Esophagus muscularis mucosa (tissue), 4 donors: ENCODE results near the gene HELZ. TPM values are rescaled to one million over a fixed set of nuclear protein-coding genes. Genes with fewer than 3 reads are reported as not detected.

Source experiments
- DNase-seq: peaks from one replicate; pipeline ENCODE4 v3.0.0-alpha.2; 2017; ENCODE audit errors: extremely low spot score
- H3K27ac ChIP-seq, 4 donors: fragments of 200-600 bp; sonication (generic); replicated peaks in 1 of 4; 1 replicate in 3 of 4; 2 replicates in 1 of 4; pipeline ENCODE4 v1.5.1; 2016 to 2019; ENCODE audit warnings: mild to moderate bottlenecking in 1 of 4
- H3K27me3 ChIP-seq, 4 donors: fragments of 200-600 bp; sonication (generic); one replicate each; pipeline versions ENCODE4 v1.5.1 to v1.6.0; 2016 to 2019
- H3K36me3 ChIP-seq, 4 donors: fragments of 200-600 bp; sonication (generic); one replicate each; pipeline ENCODE4 v1.5.1; 2016 to 2019
- H3K4me1 ChIP-seq, 4 donors: fragments of 200-600 bp; sonication (generic); one replicate each; pipeline ENCODE4 v1.5.1; 2016 to 2019
- H3K4me3 ChIP-seq, 4 donors: fragments of 200-600 bp; sonication (generic); 1 replicate in 2 of 4; 2 replicates in 2 of 4; pipeline ENCODE4 v1.5.1; 2016 to 2019; ENCODE audit warnings: mild to moderate bottlenecking in 4 of 4, moderate library complexity in 1 of 4
- H3K9me3 ChIP-seq, 4 donors: fragments of 200-600 bp; sonication (generic); 1 replicate in 3 of 4; 2 replicates in 1 of 4; pipeline ENCODE4 v1.5.1; 2016 to 2019
- EP300 ChIP-seq: sonication (generic); formaldehyde crosslinking; IDR thresholded peaks from one replicate; pipeline ENCODE4 v1.6.1; 2017; ENCODE audit warnings: antibody characterized with exemption
- POLR2A ChIP-seq: fragments of 450-650 bp; IDR thresholded peaks from one replicate; pipeline ENCODE4 v1.6.1; 2017; ENCODE audit warnings: antibody characterized with exemption, moderate library complexity, mild to moderate bottlenecking, low read depth
- POLR2AphosphoS5 ChIP-seq, 2 donors: sonication (generic); formaldehyde crosslinking; IDR thresholded peaks; one replicate each; pipeline ENCODE4 v1.6.1; 2017; ENCODE audit warnings: antibody characterized with exemption in 2 of 2
- WGBS: methylation state at CpG from one replicate; pipeline ENCODE4 v1.1.5; 2018; 5-methylcytosine and 5-hydroxymethylcytosine counted together
- intact Hi-C: fragments of 100-400 bp; cut with DNase I; formaldehyde crosslinking; loops from one replicate; pipeline ENCODE4 v1.15.1; 2023
- total RNA-seq, 4 donors: library from RNA; depleted of rRNA; stranded (reverse); fragments of >200 nt; gene quantifications; one replicate each; pipeline versions ENCODE4 v1.1.0 to v1.2.1, GENCODE V29; 2016
- TF ChIP-seq, protein P1 (sequence below), 3 experiments: fragments of 200-600 bp in 2 of 3; fragments of 450-650 bp in 1 of 3; sonication (generic) in 2 of 3; IDR thresholded peaks; one replicate each; pipeline ENCODE4 v1.5.1; 2017 to 2019; ENCODE audit warnings: antibody characterized with exemption in 3 of 3, mild to moderate bottlenecking in 2 of 3, moderate library complexity in 1 of 3

HELZ gene
- total RNA-seq, 4 donors from 2014 or later = 35.0 to 62.3 (median 45.8) TPM

DNA sequence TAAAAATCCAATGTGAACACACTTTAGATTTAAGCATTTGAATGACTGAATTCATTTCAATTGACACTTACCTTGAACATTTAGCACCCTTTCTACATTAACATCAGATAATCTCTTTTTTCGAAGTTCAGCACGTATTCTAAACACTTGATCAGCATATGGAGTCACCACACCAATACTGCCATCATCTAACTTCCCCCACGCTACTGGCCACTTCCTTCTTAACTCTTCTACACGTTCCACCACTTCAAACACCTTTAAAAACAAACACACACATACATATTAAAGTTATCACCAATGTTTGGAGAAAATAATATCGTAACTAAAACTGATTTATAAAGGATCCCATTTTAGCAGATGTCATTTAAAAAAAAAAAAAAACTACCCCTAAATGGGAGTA is 107.1 kb downstream of the HELZ start:
- intact Hi-C loops = no loop called here
- no peak for TF ChIP-seq POLR2AphosphoS5 (IDR thresholded peaks at IDR 0.05)
- TF ChIP-seq POLR2A = no peak
- no peak for TF ChIP-seq EP300
- TF ChIP-seq, protein P1, sequence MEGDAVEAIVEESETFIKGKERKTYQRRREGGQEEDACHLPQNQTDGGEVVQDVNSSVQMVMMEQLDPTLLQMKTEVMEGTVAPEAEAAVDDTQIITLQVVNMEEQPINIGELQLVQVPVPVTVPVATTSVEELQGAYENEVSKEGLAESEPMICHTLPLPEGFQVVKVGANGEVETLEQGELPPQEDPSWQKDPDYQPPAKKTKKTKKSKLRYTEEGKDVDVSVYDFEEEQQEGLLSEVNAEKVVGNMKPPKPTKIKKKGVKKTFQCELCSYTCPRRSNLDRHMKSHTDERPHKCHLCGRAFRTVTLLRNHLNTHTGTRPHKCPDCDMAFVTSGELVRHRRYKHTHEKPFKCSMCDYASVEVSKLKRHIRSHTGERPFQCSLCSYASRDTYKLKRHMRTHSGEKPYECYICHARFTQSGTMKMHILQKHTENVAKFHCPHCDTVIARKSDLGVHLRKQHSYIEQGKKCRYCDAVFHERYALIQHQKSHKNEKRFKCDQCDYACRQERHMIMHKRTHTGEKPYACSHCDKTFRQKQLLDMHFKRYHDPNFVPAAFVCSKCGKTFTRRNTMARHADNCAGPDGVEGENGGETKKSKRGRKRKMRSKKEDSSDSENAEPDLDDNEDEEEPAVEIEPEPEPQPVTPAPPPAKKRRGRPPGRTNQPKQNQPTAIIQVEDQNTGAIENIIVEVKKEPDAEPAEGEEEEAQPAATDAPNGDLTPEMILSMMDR (IDR thresholded peaks at IDR 0.05) = no peak
- H3K27ac ChIP-seq = no peak overlapping the region
- H3K4me3 ChIP-seq = no peak overlapping the region
- 88% methylated on average over 5 of the region's 5 CpGs for WGBS
- H3K9me3 ChIP-seq = no peaks in the 10 kb centered on the region
- H3K36me3 ChIP-seq = peaks cover 25 to 69% (median 51%) of the 10 kb centered on the region in 4 donors
- DNase-seq = no peak
- H3K4me1 ChIP-seq = no peaks in the 10 kb centered on the region
- no peaks in the 10 kb centered on the region for H3K27me3 ChIP-seq

DNA sequence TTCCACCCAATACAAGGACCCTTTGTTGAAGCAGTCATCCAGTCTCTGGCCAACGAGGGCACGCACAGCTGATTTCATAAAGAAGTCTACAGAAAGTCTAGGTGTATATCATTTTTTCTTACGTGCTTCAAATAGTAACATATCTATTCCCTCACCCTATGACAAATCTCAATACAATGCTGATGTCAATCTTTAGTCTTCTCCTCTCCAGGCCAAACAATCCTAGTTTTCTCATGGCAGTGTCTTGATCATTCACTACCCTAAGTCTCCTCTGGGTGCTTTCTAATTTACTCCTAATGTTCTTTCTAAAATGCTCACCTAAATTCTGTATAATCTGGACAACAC is 108.0 kb downstream of the HELZ start:
- intact Hi-C loops = no loop called here
- H3K9me3 ChIP-seq = no peaks in the 10 kb centered on the region
- H3K27me3 ChIP-seq = no peaks in the 10 kb centered on the region
- H3K4me1 ChIP-seq = no peaks in the 10 kb centered on the region
- WGBS = 93% methylated on average over 3 of the region's 3 CpGs
- TF ChIP-seq POLR2A (no peak), POLR2AphosphoS5 (IDR thresholded peaks at IDR 0.05) (no peak), EP300 (no peak)
- TF ChIP-seq, protein P1 (IDR thresholded peaks at IDR 0.05) = no peak
- peaks cover 25 to 62% (median 45%) of the 10 kb centered on the region in 4 donors for H3K36me3 ChIP-seq
- no peak for DNase-seq
- H3K27ac ChIP-seq = no peak overlapping the region
- H3K4me3 ChIP-seq = no peak overlapping the region

DNA sequence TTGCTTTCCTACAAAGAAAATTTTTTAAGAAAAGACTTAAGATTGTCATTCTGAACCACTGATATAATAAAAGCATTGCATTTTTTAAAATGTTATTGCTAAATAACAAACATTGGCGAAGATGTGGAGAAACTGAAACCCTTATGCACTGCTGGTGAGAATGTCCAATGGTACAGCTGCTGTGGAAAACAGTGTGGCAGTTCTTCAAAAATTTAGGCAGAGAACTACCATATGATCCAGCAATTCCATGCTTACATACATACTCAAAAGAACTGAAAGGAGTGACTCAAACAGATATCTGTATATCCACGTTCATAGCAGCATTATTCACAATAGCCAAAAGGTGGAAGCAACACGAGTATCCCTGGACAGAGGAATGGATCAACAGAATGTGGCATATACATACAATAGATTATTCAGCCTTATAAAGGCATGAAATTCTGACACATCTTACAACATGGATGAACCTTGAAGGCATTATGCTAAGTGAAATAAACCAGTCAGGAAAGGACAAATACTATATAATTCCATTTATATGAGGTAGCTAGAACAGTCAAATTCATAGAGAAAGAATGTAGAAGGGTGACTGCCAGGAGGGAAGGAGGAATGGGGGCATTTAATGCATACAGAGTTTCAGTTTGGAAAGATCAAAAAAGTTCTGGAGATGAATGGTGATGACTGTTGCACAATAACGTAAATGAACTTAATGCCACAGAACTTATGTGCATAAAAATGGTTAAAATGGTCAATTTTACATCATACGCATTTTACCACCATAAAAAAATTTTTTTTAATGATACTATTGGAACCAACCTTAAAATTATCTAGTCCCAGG is 108.6 kb downstream of the HELZ start:
- Histone ChIP-seq H3K4me1 (no peaks in the 10 kb centered on the region), H3K27ac (no peak overlapping the region), H3K4me3 (no peak overlapping the region), H3K27me3 (no peaks in the 10 kb centered on the region), H3K9me3 (no peaks in the 10 kb centered on the region), H3K36me3 (peaks cover 25 to 56% (median 40%) of the 10 kb centered on the region in 4 donors)
- intact Hi-C loops = no loop called here
- no peak for DNase-seq
- TF ChIP-seq, protein P1 (IDR thresholded peaks at IDR 0.05) = no peak
- TF ChIP-seq POLR2A (no peak), POLR2AphosphoS5 (IDR thresholded peaks at IDR 0.05) (no peak), EP300 (no peak)
- WGBS = 84% methylated on average over 5 of the region's 5 CpGs

DNA sequence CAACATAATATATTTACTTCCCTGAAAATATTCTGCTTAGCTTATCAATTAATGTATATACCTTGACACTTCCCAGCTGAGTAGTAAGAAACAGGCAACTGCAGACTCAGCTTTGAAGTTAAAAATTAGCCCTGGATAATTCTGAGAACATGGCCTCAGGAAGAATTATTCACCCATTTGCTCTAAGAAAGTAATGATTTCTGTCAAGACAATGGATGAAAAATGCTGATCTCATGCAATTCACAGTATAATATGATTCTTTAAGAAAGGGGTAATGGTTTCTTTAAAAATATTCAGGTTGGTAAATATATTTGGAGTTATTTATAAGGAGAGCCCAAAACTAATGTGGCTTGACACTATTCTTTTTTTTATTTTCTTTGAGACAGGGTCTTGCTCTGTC is 111.8 kb downstream of the HELZ start:
- Histone ChIP-seq H3K27ac (no peak overlapping the region), H3K4me1 (no peaks in the 10 kb centered on the region), H3K36me3 (peaks cover 13 to 47% (median 35%) of the 10 kb centered on the region in 4 donors), H3K4me3 (no peak overlapping the region), H3K27me3 (no peaks in the 10 kb centered on the region), H3K9me3 (no peaks in the 10 kb centered on the region)
- no peak for TF ChIP-seq POLR2A
- TF ChIP-seq, protein P1 (IDR thresholded peaks at IDR 0.05) = no peak
- no peak for TF ChIP-seq POLR2AphosphoS5 (IDR thresholded peaks at IDR 0.05)
- TF ChIP-seq EP300 = no peak
- no peak for DNase-seq
- intact Hi-C loops = no loop called here
